Gastrocnemius medialis (tissue), 4 donors: Measurements from ENCODE around the gene PURA.

ENCODE experiments used
- CTCF ChIP-seq, 5 experiments: fragments of 450-650 bp in 3 of 5; fragments of 200-600 bp in 2 of 5; sonication (generic) in 2 of 5; IDR thresholded peaks in 4 of 5; conservative IDR thresholded peaks in 1 of 5; 1 replicate in 4 of 5; 2 replicates in 1 of 5; pipeline ENCODE4 v1.5.1; 2016 to 2019; ENCODE audit warnings: antibody characterized with exemption in 5 of 5, mild to moderate bottlenecking in 3 of 5, moderate library complexity in 3 of 5
- POLR2A ChIP-seq, 2 donors: fragments of 450-650 bp; IDR thresholded peaks; one replicate each; pipeline ENCODE4 v1.6.1; 2017; ENCODE audit warnings: antibody characterized with exemption in 2 of 2, mild to moderate bottlenecking in 2 of 2, moderate library complexity in 2 of 2

GRCh38 chr5:140145256-140145655 is 31.3 kb downstream of the PURA start:
- TF ChIP-seq CTCF (IDR thresholded peaks at IDR 0.05 in 4 of 5, conservative IDR thresholded peaks at IDR 0.05 in 1 of 5), result no peak
- no peak for TF ChIP-seq POLR2A (IDR thresholded peaks at IDR 0.05)
